ENCODE data around the gene LMCD1. TPM values are rescaled to one million over a fixed set of nuclear protein-coding genes. Genes with fewer than 3 reads are reported as not detected.

Gene LMCD1
- total RNA-seq, 1 experiment from 2014 or later = 59.6 TPM

GRCh38 chr3:8505621-8506020 is 4.0 kb downstream of the LMCD1 start:
- peak overlapping the region; percentile 80 for H3K27ac ChIP-seq
- peaks cover 32% of the 10 kb centered on the region for H3K36me3 ChIP-seq
- no peaks in the 10 kb centered on the region for H3K27me3 ChIP-seq
- H3K9me3 ChIP-seq (replicated peaks) = no peaks in the 10 kb centered on the region
- no peak overlapping the region for H3K4me3 ChIP-seq
- peaks cover 57% of the 10 kb centered on the region for H3K4me1 ChIP-seq
- peak in 1 of 2 experiments; percentile 43 for DNase-seq

- Histone ChIP-seq H3K27ac (peak overlapping the region; percentile 80), H3K4me3 (no peak overlapping the region), H3K4me1 (peaks cover 57% of the 10 kb centered on the region), H3K9me3 (replicated peaks) (no peaks in the 10 kb centered on the region), H3K27me3 (no peaks in the 10 kb centered on the region), H3K36me3 (peaks cover 37% of the 10 kb centered on the region)
- peak; percentile 76 to 93 for DNase-seq
These were observed 5.0 kb downstream of the LMCD1 start for GRCh38 chr3:8506571-8507061.

- DNase-seq = no peak
- no peaks in the 10 kb centered on the region for H3K9me3 ChIP-seq (replicated peaks)
- H3K36me3 ChIP-seq = peaks cover 42% of the 10 kb centered on the region
- H3K4me1 ChIP-seq = peaks cover 56% of the 10 kb centered on the region
- H3K4me3 ChIP-seq = no peak overlapping the region
- H3K27ac ChIP-seq = peak overlapping the region; percentile 80
- H3K27me3 ChIP-seq = no peaks in the 10 kb centered on the region
These were observed 5.9 kb downstream of the LMCD1 start for GRCh38 chr3:8507496-8507895.

GRCh38 chr3:8509961-8510360 is 8.3 kb downstream of the LMCD1 start:
- Histone ChIP-seq H3K4me1 (peaks cover 32% of the 10 kb centered on the region), H3K27me3 (no peaks in the 10 kb centered on the region), H3K4me3 (no peak overlapping the region), H3K36me3 (peaks cover 63% of the 10 kb centered on the region), H3K9me3 (replicated peaks) (no peaks in the 10 kb centered on the region), H3K27ac (no peak overlapping the region)
- peak in 1 of 2 experiments; percentile 18 for DNase-seq

- no peak overlapping the region for H3K4me3 ChIP-seq
These were observed 10.6 kb downstream of the LMCD1 start for GRCh38 chr3:8512234-8512633.

GRCh38 chr3:8516047-8516661 is 14.5 kb downstream of the LMCD1 start:
- Histone ChIP-seq H3K27me3 (no peaks in the 10 kb centered on the region), H3K36me3 (peaks cover 64% of the 10 kb centered on the region), H3K27ac (no peak overlapping the region), H3K9me3 (replicated peaks) (no peaks in the 10 kb centered on the region), H3K4me1 (no peaks in the 10 kb centered on the region; the same call in 1 of the 2 replicates), H3K4me3 (no peak overlapping the region)
- DNase-seq = peak in 1 of 2 experiments; percentile 18

More at GRCh38 chr3:8512234-8512633, 10.6 kb downstream of the LMCD1 start:
- Histone ChIP-seq H3K4me1 (peaks cover 9% of the 10 kb centered on the region), H3K9me3 (replicated peaks) (no peaks in the 10 kb centered on the region), H3K27me3 (no peaks in the 10 kb centered on the region), H3K27ac (no peak overlapping the region), H3K36me3 (peaks cover 82% of the 10 kb centered on the region)
- no peak for DNase-seq

GRCh38 chr3:8516783-8517182 is 15.2 kb downstream of the LMCD1 start:
- DNase-seq = no peak
- Histone ChIP-seq H3K9me3 (replicated peaks) (no peaks in the 10 kb centered on the region), H3K4me1 (no peaks in the 10 kb centered on the region; the same call in 1 of the 2 replicates), H3K27ac (no peak overlapping the region), H3K27me3 (no peaks in the 10 kb centered on the region), H3K36me3 (peaks cover 68% of the 10 kb centered on the region), H3K4me3 (no peak overlapping the region)

GRCh38 chr3:8517487-8517886 is 15.9 kb downstream of the LMCD1 start:
- Histone ChIP-seq H3K4me1 (no peaks in the 10 kb centered on the region; the same call in 1 of the 2 replicates), H3K4me3 (no peak overlapping the region), H3K9me3 (replicated peaks) (no peaks in the 10 kb centered on the region), H3K27me3 (no peaks in the 10 kb centered on the region), H3K36me3 (peaks cover 71% of the 10 kb centered on the region), H3K27ac (no peak overlapping the region)
- DNase-seq = no peak

- no peak for DNase-seq
- H3K27ac ChIP-seq = no peak overlapping the region
- H3K27me3 ChIP-seq = no peaks in the 10 kb centered on the region
- H3K9me3 ChIP-seq (replicated peaks) = no peaks in the 10 kb centered on the region
- H3K4me1 ChIP-seq = no peaks in the 10 kb centered on the region; the same call in 1 of the 2 replicates
- H3K36me3 ChIP-seq = peaks cover 71% of the 10 kb centered on the region
- H3K4me3 ChIP-seq = no peak overlapping the region
These were observed 16.5 kb downstream of the LMCD1 start for GRCh38 chr3:8518138-8518537.

GRCh38 chr3:8519156-8519555 is 17.5 kb downstream of the LMCD1 start:
- DNase-seq = no peak

GRCh38 chr3:8519774-8520448 is 18.3 kb downstream of the LMCD1 start:
- no peak overlapping the region for H3K27ac ChIP-seq

More at GRCh38 chr3:8519156-8519555, 17.5 kb downstream of the LMCD1 start:
- H3K36me3 ChIP-seq = peaks cover 69% of the 10 kb centered on the region
- no peaks in the 10 kb centered on the region for H3K27me3 ChIP-seq
- no peak overlapping the region for H3K27ac ChIP-seq
- no peaks in the 10 kb centered on the region; the same call in 1 of the 2 replicates for H3K4me1 ChIP-seq
- no peak overlapping the region for H3K4me3 ChIP-seq
- H3K9me3 ChIP-seq (replicated peaks) = no peaks in the 10 kb centered on the region

GRCh38 chr3:8520816-8521403 is 19.3 kb downstream of the LMCD1 start:
- H3K36me3 ChIP-seq = peaks cover 62% of the 10 kb centered on the region
- no peaks in the 10 kb centered on the region for H3K27me3 ChIP-seq
- no peaks in the 10 kb centered on the region for H3K9me3 ChIP-seq (replicated peaks)
- no peak overlapping the region for H3K27ac ChIP-seq
- no peaks in the 10 kb centered on the region; the same call in 1 of the 2 replicates for H3K4me1 ChIP-seq
- no peak overlapping the region for H3K4me3 ChIP-seq
- no peak for DNase-seq

More at GRCh38 chr3:8519774-8520448, 18.3 kb downstream of the LMCD1 start:
- peaks cover 64% of the 10 kb centered on the region for H3K36me3 ChIP-seq
- DNase-seq = no peak
- H3K4me3 ChIP-seq = no peak overlapping the region
- no peaks in the 10 kb centered on the region; the same call in 1 of the 2 replicates for H3K4me1 ChIP-seq
- H3K27me3 ChIP-seq = no peaks in the 10 kb centered on the region
- no peaks in the 10 kb centered on the region for H3K9me3 ChIP-seq (replicated peaks)

GRCh38 chr3:8523041-8523440 is 21.4 kb downstream of the LMCD1 start:
- DNase-seq = no peak
- no peak overlapping the region for H3K27ac ChIP-seq
- H3K4me1 ChIP-seq = no peaks in the 10 kb centered on the region; the same call in 1 of the 2 replicates
- H3K4me3 ChIP-seq = no peak overlapping the region
- H3K36me3 ChIP-seq = peaks cover 50% of the 10 kb centered on the region
- H3K27me3 ChIP-seq = no peaks in the 10 kb centered on the region
- H3K9me3 ChIP-seq (replicated peaks) = no peaks in the 10 kb centered on the region

GRCh38 chr3:8524249-8524648 is 22.6 kb downstream of the LMCD1 start:
- Histone ChIP-seq H3K4me1 (no peaks in the 10 kb centered on the region; the same call in 1 of the 2 replicates), H3K36me3 (peaks cover 57% of the 10 kb centered on the region), H3K27ac (no peak overlapping the region), H3K27me3 (no peaks in the 10 kb centered on the region), H3K4me3 (no peak overlapping the region), H3K9me3 (replicated peaks) (no peaks in the 10 kb centered on the region)
- DNase-seq = no peak

All from SJCRH30 (cell line).